GM19467 (cell line): Measurements from ENCODE around the gene CD81.

Experiments used
- ATAC-seq: cut with Tn5 transposase; IDR thresholded peaks from one replicate; pipeline ENCODE4 v1.9.1; 2021; ENCODE audit warnings: mild to moderate bottlenecking, moderate library complexity; ENCODE audit not compliant: unreplicated experiment

CD81 gene

GRCh38 chr11:2417856-2418692 lies 41.0 kb downstream of the CD81 start:
- ATAC-seq: no peak

- no peak for ATAC-seq
Observed at GRCh38 chr11:2418693-2419360, 41.7 kb downstream of the CD81 start.

- ATAC-seq: no peak
Observed at GRCh38 chr11:2419638-2420501, 42.8 kb downstream of the CD81 start.

GRCh38 chr11:2420502-2421225 lies 43.6 kb downstream of the CD81 start:
- no peak for ATAC-seq

GRCh38 chr11:2421226-2421994 lies 44.3 kb downstream of the CD81 start:
- ATAC-seq: no peak

GRCh38 chr11:2421996-2422395 lies 44.9 kb downstream of the CD81 start:
- no peak for ATAC-seq

GRCh38 chr11:2422461-2423156 lies 45.5 kb downstream of the CD81 start:
- no peak for ATAC-seq

GRCh38 chr11:2423157-2424025 lies 46.3 kb downstream of the CD81 start:
- no peak for ATAC-seq

GRCh38 chr11:2424811-2425495 lies 47.8 kb downstream of the CD81 start:
- no peak for ATAC-seq

GRCh38 chr11:2425506-2425905 lies 48.4 kb downstream of the CD81 start:
- no peak for ATAC-seq

- ATAC-seq: no peak
Observed at GRCh38 chr11:2426221-2426620, 49.1 kb downstream of the CD81 start.

GRCh38 chr11:2426826-2427521 lies 49.9 kb downstream of the CD81 start:
- ATAC-seq: no peak

- no peak for ATAC-seq
Observed at GRCh38 chr11:2427721-2428321, 50.7 kb downstream of the CD81 start.

GRCh38 chr11:2428322-2428795 lies 51.2 kb downstream of the CD81 start:
- ATAC-seq: no peak

GRCh38 chr11:2431395-2431794 lies 54.3 kb downstream of the CD81 start:
- ATAC-seq: no peak

- no peak for ATAC-seq
Observed at GRCh38 chr11:2432171-2432621, 55.1 kb downstream of the CD81 start.

- no peak for ATAC-seq
Observed at GRCh38 chr11:2432628-2433071, 55.5 kb downstream of the CD81 start.
